H1 (cell line): ENCODE results near the gene INPP5A. TPM values are rescaled to one million over a fixed set of nuclear protein-coding genes. Genes with fewer than 3 reads are reported as not detected.

Source experiments
- CTCF ChIA-PET: fragments of 300-600 bp; sonication (Branson Sonifier 250); formaldehyde crosslinking; loops from one replicate; lab custom pipeline; 2021; ENCODE audit not compliant: partially characterized antibody; lab: Charles Lee
- POLR2A ChIA-PET: fragments of 300-600 bp; sonication (Branson Sonifier 250); formaldehyde crosslinking; loops from one replicate; lab custom pipeline; 2021; ENCODE audit warnings: inconsistent platforms; ENCODE audit not compliant: partially characterized antibody; lab: Charles Lee
- DNase-seq, 2 experiments: peaks; one replicate each; pipeline versions ENCODE4 v3.0.0 to v3.0.0-alpha.2; 2010 to 2022; ENCODE audit warnings: low spot score in 2 of 2, low read depth in 1 of 2, mixed read lengths in 1 of 2
- FAIRE-seq: peaks from 2 replicates; lab custom pipeline; 2011; peaks lifted over from hg19 to GRCh38; lab: Jason Lieb, UNC
- H2AFZ ChIP-seq: 2 replicates; pipeline ENCODE4 v1.8.1; 2012; ENCODE audit warnings: low read length, inconsistent platforms
- H2AK5ac ChIP-seq: 2 replicates; pipeline ENCODE4 v1.6.1; 2013; ENCODE audit warnings: low read depth, low read length
- H2BK120ac ChIP-seq: replicated peaks from 2 replicates; pipeline ENCODE3; 2013; ENCODE audit warnings: low read depth, low read length, inconsistent platforms
- H2BK12ac ChIP-seq: 2 replicates; pipeline ENCODE4 v1.6.1; 2013; ENCODE audit warnings: low read depth, low read length
- H2BK15ac ChIP-seq: 2 replicates; pipeline ENCODE4 v1.6.1; 2013; ENCODE audit warnings: low read length
- H2BK20ac ChIP-seq: 2 replicates; pipeline ENCODE4 v1.6.1; 2013; ENCODE audit warnings: low read length
- H2BK5ac ChIP-seq: 2 replicates; pipeline ENCODE4 v1.6.1; 2013; ENCODE audit warnings: low read depth, low read length
- H3K14ac ChIP-seq: 2 replicates; pipeline ENCODE4 v1.6.1; 2013; ENCODE audit warnings: inconsistent platforms; ENCODE audit not compliant: insufficient read length
- H3K18ac ChIP-seq: 2 replicates; pipeline ENCODE4 v1.6.1; 2013; ENCODE audit warnings: low read length; ENCODE audit errors: extremely low read depth
- H3K23ac ChIP-seq: 2 replicates; pipeline ENCODE4 v1.6.1; 2013; ENCODE audit warnings: inconsistent platforms; ENCODE audit not compliant: insufficient read length
- H3K23me2 ChIP-seq: 2 replicates; pipeline ENCODE4 v1.6.1; 2013; ENCODE audit warnings: low read depth, low read length
- H3K27ac ChIP-seq: 2 replicates; pipeline ENCODE4 v1.6.1; 2011; ENCODE audit warnings: low read depth, low read length, inconsistent platforms
- H3K27me3 ChIP-seq, 4 experiments: replicated peaks in 1 of 4; 1 replicate in 1 of 4; 2 replicates in 3 of 4; pipeline versions ENCODE4 v1.6.1 to v1.8.1; 2011 to 2013; ENCODE audit warnings: low read length in 3 of 4, mild to moderate bottlenecking in 3 of 4, inconsistent platforms in 2 of 4, mixed read lengths in 2 of 4, moderate library complexity in 1 of 4; ENCODE audit not compliant: control insufficient read depth in 3 of 4, insufficient read depth in 3 of 4; ENCODE audit errors: extremely low read depth in 1 of 4
- H3K36me3 ChIP-seq, 4 experiments: 2 replicates each; pipeline versions ENCODE4 v1.6.1 to v1.8.1; 2011 to 2013; ENCODE audit warnings: mild to moderate bottlenecking in 4 of 4, low read length in 3 of 4, moderate library complexity in 2 of 4, control low read depth in 1 of 4, inconsistent platforms in 1 of 4; ENCODE audit not compliant: insufficient read depth in 4 of 4, control insufficient read depth in 2 of 4
- H3K4ac ChIP-seq: replicated peaks from 2 replicates; pipeline ENCODE3; 2013; ENCODE audit warnings: low read length, low read depth, mixed read lengths, inconsistent platforms; ENCODE audit not compliant: insufficient read length
- H3K4me1 ChIP-seq, 4 experiments: replicated peaks in 1 of 4; 1 replicate in 1 of 4; 2 replicates in 3 of 4; pipeline versions ENCODE4 v1.6.1 to v1.8.1; 2011 to 2013; ENCODE audit warnings: low read length in 3 of 4, inconsistent platforms in 2 of 4, mixed read lengths in 1 of 4; ENCODE audit not compliant: insufficient read depth in 4 of 4, control insufficient read depth in 3 of 4
- H3K4me2 ChIP-seq, 2 experiments: 2 replicates each; pipeline versions ENCODE4 v1.6.1 to v1.8.1; 2011 to 2013; ENCODE audit warnings: low read depth in 2 of 2, low read length in 2 of 2, control low read depth in 1 of 2, inconsistent platforms in 1 of 2, mild to moderate bottlenecking in 1 of 2; ENCODE audit not compliant: insufficient read depth in 1 of 2
- H3K4me3 ChIP-seq, 4 experiments: fragments of 200-600, 300-600 bp in 1 of 4; sonication (generic), shearing (Covaris generic), sonication (Bioruptor Twin) in 1 of 4; 2 replicates each; pipeline versions ENCODE4 v1.5.1 to v1.8.1; 2011 to 2016; ENCODE audit warnings: low read length in 4 of 4, low read depth in 3 of 4, control low read depth in 2 of 4, inconsistent platforms in 2 of 4, mild to moderate bottlenecking in 2 of 4, mixed read lengths in 1 of 4, moderate library complexity in 1 of 4; ENCODE audit not compliant: insufficient read depth in 2 of 4; ENCODE audit errors: extremely low read depth in 1 of 4
- H3K56ac ChIP-seq: replicated peaks from 2 replicates; pipeline ENCODE3; 2013; ENCODE audit warnings: low read depth, mild to moderate bottlenecking, mixed read lengths, low read length, inconsistent platforms; ENCODE audit not compliant: insufficient read length
- H3K79me1 ChIP-seq: 2 replicates; pipeline ENCODE4 v1.6.1; 2013; ENCODE audit warnings: low read depth, low read length, control low read depth
- H3K79me2 ChIP-seq, 2 experiments: 2 replicates each; pipeline versions ENCODE4 v1.6.1 to v1.8.1; 2012 to 2013; ENCODE audit warnings: low read length in 2 of 2, mild to moderate bottlenecking in 2 of 2, inconsistent platforms in 1 of 2; ENCODE audit not compliant: insufficient read depth in 2 of 2, control insufficient read depth in 1 of 2
- H3K9ac ChIP-seq, 4 experiments: replicated peaks in 1 of 4; 1 replicate in 1 of 4; 2 replicates in 3 of 4; pipeline versions ENCODE4 v1.6.1 to v1.8.1; 2011 to 2013; ENCODE audit warnings: low read depth in 3 of 4, low read length in 3 of 4, control low read depth in 2 of 4, mild to moderate bottlenecking in 2 of 4, moderate library complexity in 2 of 4, inconsistent platforms in 1 of 4; ENCODE audit errors: extremely low read depth in 1 of 4
- H3K9me3 ChIP-seq, 2 experiments: 2 replicates each; pipeline versions ENCODE4 v1.6.1 to v1.8.1; 2012 to 2013; ENCODE audit warnings: mild to moderate bottlenecking in 2 of 2, moderate library complexity in 2 of 2, control low read depth in 1 of 2, inconsistent platforms in 1 of 2, low read depth in 1 of 2, low read length in 1 of 2, mixed read lengths in 1 of 2; ENCODE audit not compliant: insufficient read depth in 2 of 2
- H4K20me1 ChIP-seq, 2 experiments: replicated peaks in 1 of 2; 2 replicates each; pipeline versions ENCODE3 to v1.8.1; 2011 to 2013; ENCODE audit warnings: inconsistent platforms in 2 of 2, low read length in 2 of 2, mild to moderate bottlenecking in 1 of 2; ENCODE audit not compliant: insufficient read depth in 2 of 2, control insufficient read depth in 1 of 2
- H4K5ac ChIP-seq: 2 replicates; pipeline ENCODE4 v1.6.1; 2013; ENCODE audit warnings: low read length, low read depth, mixed read lengths, inconsistent platforms; ENCODE audit not compliant: insufficient read length
- H4K8ac ChIP-seq: 2 replicates; pipeline ENCODE4 v1.8.0; 2013; ENCODE audit warnings: mild to moderate bottlenecking, moderate library complexity, low read length, inconsistent platforms; ENCODE audit not compliant: insufficient read depth; ENCODE audit errors: extremely low read depth
- H4K91ac ChIP-seq: replicated peaks from 2 replicates; pipeline ENCODE3; 2013; ENCODE audit warnings: low read length, mixed read lengths, inconsistent platforms; ENCODE audit not compliant: insufficient read length
- ASH2L ChIP-seq: fragments of 200-600, 300-600 bp; sonication (generic); IDR thresholded peaks from one replicate; pipeline ENCODE4 v1.7.1; 2017; ENCODE audit warnings: low read length
- BCL11A ChIP-seq, 2 experiments: IDR thresholded peaks; one replicate each; pipeline ENCODE4 v1.6.1; 2011; ENCODE audit warnings: low read depth in 2 of 2, low read length in 2 of 2, mild to moderate bottlenecking in 2 of 2
- CTBP2 ChIP-seq: IDR thresholded peaks from 2 replicates; pipeline ENCODE4 v1.7.0; 2011; ENCODE audit warnings: borderline replicate concordance, mild to moderate bottlenecking, moderate library complexity, mixed read lengths, low read length; ENCODE audit not compliant: insufficient read depth, insufficient read length
- EP300 ChIP-seq, 2 experiments: IDR thresholded peaks; 1 replicate in 1 of 2; 2 replicates in 1 of 2; pipeline ENCODE4 v1.6.1; 2011 to 2012; ENCODE audit warnings: low read depth in 2 of 2, low read length in 2 of 2, mild to moderate bottlenecking in 2 of 2, borderline replicate concordance in 1 of 2, inconsistent platforms in 1 of 2, moderate library complexity in 1 of 2
- FOSL1 ChIP-seq: IDR thresholded peaks from 2 replicates; pipeline ENCODE4 v1.6.1; 2011; ENCODE audit warnings: mild to moderate bottlenecking, low read depth, low read length, moderate library complexity; ENCODE audit not compliant: insufficient read depth
- NRF1 ChIP-seq: IDR thresholded peaks from 2 replicates; pipeline ENCODE4 v1.6.1; 2011; ENCODE audit warnings: mild to moderate bottlenecking, low read depth, low read length, improper control_type of control experiment
- POLR2AphosphoS5 ChIP-seq: IDR thresholded peaks from 2 replicates; pipeline ENCODE4 v1.6.1; 2011; ENCODE audit warnings: low read depth, low read length
- RNF2 ChIP-seq: fragments of 200-900, 300-1000 bp; sonication (generic); IDR thresholded peaks from 2 replicates; pipeline ENCODE4 v1.7.1; 2016; ENCODE audit warnings: borderline replicate concordance, low read depth, mild to moderate bottlenecking, antibody characterized with exemption, low read length; ENCODE audit not compliant: poor library complexity, severe bottlenecking; ENCODE audit errors: missing control alignments
- SAP30 ChIP-seq: fragments of 300-600 bp; sonication (generic); IDR thresholded peaks from 2 replicates; pipeline ENCODE4 v1.7.1; 2012; ENCODE audit warnings: low read length, moderate library complexity, mild to moderate bottlenecking, inconsistent platforms; ENCODE audit not compliant: insufficient read depth, insufficient replicate concordance
- TBP ChIP-seq: IDR thresholded peaks from 2 replicates; pipeline ENCODE4 v1.6.1; 2011; ENCODE audit warnings: low read depth, low read length, improper control_type of control experiment
- TCF12 ChIP-seq: IDR thresholded peaks from 2 replicates; pipeline ENCODE4 v1.6.1; 2011; ENCODE audit warnings: low read depth, mild to moderate bottlenecking, low read length
- WGBS, 2 experiments: shearing (Covaris generic) in 1 of 2; methylation state at CpG; one replicate each; pipeline versions ENCODE4 v1.1.6 to v1.1.7; 2013 to 2015; ENCODE audit warnings: low lambda C conversion rate in 2 of 2, mixed read lengths in 2 of 2, inconsistent platforms in 1 of 2, low coverage in 1 of 2, missing lambda C conversion rate in 1 of 2; ENCODE audit not compliant: insufficient replicate concordance in 2 of 2, insufficient coverage in 1 of 2, insufficient read length in 1 of 2; ENCODE audit errors: extremely low coverage in 1 of 2, missing lambda C conversion rate in 1 of 2; 5-methylcytosine and 5-hydroxymethylcytosine counted together
- polyA plus RNA-seq, 7 experiments: library from polyadenylated mRNA; depleted of rRNA in 3 of 7; stranded (reverse) in 5 of 7; unstranded in 2 of 7; fragments of >200 nt in 5 of 7; fragments of 200-250 nt in 2 of 7; gene quantifications; 1 replicate in 5 of 7; 2 replicates in 1 of 7; 4 replicates in 1 of 7; pipeline versions ENCODE4 v1.2.1 to v1.2.3, GENCODE V29; 2011 to 2013; ENCODE audit warnings: missing spikeins in 2 of 7, mixed read lengths in 2 of 7
- total RNA-seq: library from RNA; stranded (reverse); fragmentation: NEBNext Ultra II Directional; extraction: Animal tissue kit (Norgen Biotek cat#: 25700); gene quantifications from 2 replicates; pipeline ENCODE4 v1.2.1, GENCODE V29; 2021

The INPP5A gene
- total and polyA plus RNA-seq, 2 of the 8 experiments (the other 6 are each of a cell fraction or from before 2014, with no cell fraction given): 19.7 to 27.5 TPM

- Histone ChIP-seq H3K4me2 (no peak overlapping the region), H2BK15ac (no peak overlapping the region), H4K5ac (no peak overlapping the region), H3K4me1 (no peaks in the 10 kb centered on the region; a peak in 2 of 7 replicates), H2BK120ac (no peak overlapping the region), H4K8ac (no peak overlapping the region), H3K23ac (no peak overlapping the region), H3K4ac (no peak overlapping the region), H3K4me3 (no peak overlapping the region), H3K18ac (no peak overlapping the region), H2AK5ac (no peak overlapping the region), H3K36me3 (no peaks in the 10 kb centered on the region), H3K9me3 (no peaks in the 10 kb centered on the region; a peak in 1 of 4 replicates), H3K56ac (no peak overlapping the region), H4K20me1 (peaks cover 1 to 11% of the 10 kb centered on the region in 2 experiments), H2BK20ac (no peak overlapping the region), H3K79me1 (no peaks in the 10 kb centered on the region; the same call in none of the 2 replicates), H4K91ac (no peak overlapping the region), H3K27me3 (no peaks in the 10 kb centered on the region), H2AFZ (no peak overlapping the region), H3K79me2 (no peaks in the 10 kb centered on the region), H2BK5ac (no peak overlapping the region), H3K23me2 (no peaks in the 10 kb centered on the region), H3K9ac (no peak overlapping the region), H3K27ac (no peak overlapping the region), H2BK12ac (no peak overlapping the region), H3K14ac (no peak overlapping the region)
- FAIRE-seq (no peak), DNase-seq (no peak)
- ChIA-PET CTCF (interaction anchor here (0.6 to 1.7 kb wide), 6 partner anchors 9 to 697 kb away, joined by 3 to 5 read pairs (median 3); no protein-coding TSS in a partner anchor), POLR2A (interaction anchor here (0.6 kb wide), 1 partner anchor 248 kb away, joined by 3 read pairs; no protein-coding TSS in a partner anchor)
- WGBS, 2 experiments: 91% methylated on average over 13 of the region's 20 CpGs; no CpG with 5 or more reads in 1 of the 2 experiments
- TF ChIP-seq ASH2L: no peak
- TF ChIP-seq SAP30: no peak
- TF ChIP-seq EP300 (IDR thresholded peaks at IDR 0.05; ENCODE audit: borderline replicate concordance in 1 of 2, low read depth in 2 of 2, low read length in 2 of 2): no peak
- no peak for TF ChIP-seq CTBP2
- TF ChIP-seq NRF1: no peak
- no peak for TF ChIP-seq TBP
- no peak for TF ChIP-seq POLR2AphosphoS5
- TF ChIP-seq TCF12: no peak
- TF ChIP-seq RNF2: no peak
- TF ChIP-seq BCL11A (IDR thresholded peaks at IDR 0.05; ENCODE audit: low read depth in 2 of 2, low read length in 2 of 2): no peak
- no peak for TF ChIP-seq FOSL1
Measured at GRCh38 chr10:132610071-132610701, 72.6 kb downstream of the INPP5A start.
